GM19397 (cell line): Measurements from ENCODE around the gene ERCC6L.

ENCODE experiments used
- ATAC-seq: cut with Tn5 transposase; IDR thresholded peaks from one replicate; pipeline ENCODE4 v1.9.1; 2021; ENCODE audit warnings: mild to moderate bottlenecking, moderate library complexity; ENCODE audit not compliant: unreplicated experiment

Gene ERCC6L, protein sequence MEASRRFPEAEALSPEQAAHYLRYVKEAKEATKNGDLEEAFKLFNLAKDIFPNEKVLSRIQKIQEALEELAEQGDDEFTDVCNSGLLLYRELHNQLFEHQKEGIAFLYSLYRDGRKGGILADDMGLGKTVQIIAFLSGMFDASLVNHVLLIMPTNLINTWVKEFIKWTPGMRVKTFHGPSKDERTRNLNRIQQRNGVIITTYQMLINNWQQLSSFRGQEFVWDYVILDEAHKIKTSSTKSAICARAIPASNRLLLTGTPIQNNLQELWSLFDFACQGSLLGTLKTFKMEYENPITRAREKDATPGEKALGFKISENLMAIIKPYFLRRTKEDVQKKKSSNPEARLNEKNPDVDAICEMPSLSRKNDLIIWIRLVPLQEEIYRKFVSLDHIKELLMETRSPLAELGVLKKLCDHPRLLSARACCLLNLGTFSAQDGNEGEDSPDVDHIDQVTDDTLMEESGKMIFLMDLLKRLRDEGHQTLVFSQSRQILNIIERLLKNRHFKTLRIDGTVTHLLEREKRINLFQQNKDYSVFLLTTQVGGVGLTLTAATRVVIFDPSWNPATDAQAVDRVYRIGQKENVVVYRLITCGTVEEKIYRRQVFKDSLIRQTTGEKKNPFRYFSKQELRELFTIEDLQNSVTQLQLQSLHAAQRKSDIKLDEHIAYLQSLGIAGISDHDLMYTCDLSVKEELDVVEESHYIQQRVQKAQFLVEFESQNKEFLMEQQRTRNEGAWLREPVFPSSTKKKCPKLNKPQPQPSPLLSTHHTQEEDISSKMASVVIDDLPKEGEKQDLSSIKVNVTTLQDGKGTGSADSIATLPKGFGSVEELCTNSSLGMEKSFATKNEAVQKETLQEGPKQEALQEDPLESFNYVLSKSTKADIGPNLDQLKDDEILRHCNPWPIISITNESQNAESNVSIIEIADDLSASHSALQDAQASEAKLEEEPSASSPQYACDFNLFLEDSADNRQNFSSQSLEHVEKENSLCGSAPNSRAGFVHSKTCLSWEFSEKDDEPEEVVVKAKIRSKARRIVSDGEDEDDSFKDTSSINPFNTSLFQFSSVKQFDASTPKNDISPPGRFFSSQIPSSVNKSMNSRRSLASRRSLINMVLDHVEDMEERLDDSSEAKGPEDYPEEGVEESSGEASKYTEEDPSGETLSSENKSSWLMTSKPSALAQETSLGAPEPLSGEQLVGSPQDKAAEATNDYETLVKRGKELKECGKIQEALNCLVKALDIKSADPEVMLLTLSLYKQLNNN

DNA sequence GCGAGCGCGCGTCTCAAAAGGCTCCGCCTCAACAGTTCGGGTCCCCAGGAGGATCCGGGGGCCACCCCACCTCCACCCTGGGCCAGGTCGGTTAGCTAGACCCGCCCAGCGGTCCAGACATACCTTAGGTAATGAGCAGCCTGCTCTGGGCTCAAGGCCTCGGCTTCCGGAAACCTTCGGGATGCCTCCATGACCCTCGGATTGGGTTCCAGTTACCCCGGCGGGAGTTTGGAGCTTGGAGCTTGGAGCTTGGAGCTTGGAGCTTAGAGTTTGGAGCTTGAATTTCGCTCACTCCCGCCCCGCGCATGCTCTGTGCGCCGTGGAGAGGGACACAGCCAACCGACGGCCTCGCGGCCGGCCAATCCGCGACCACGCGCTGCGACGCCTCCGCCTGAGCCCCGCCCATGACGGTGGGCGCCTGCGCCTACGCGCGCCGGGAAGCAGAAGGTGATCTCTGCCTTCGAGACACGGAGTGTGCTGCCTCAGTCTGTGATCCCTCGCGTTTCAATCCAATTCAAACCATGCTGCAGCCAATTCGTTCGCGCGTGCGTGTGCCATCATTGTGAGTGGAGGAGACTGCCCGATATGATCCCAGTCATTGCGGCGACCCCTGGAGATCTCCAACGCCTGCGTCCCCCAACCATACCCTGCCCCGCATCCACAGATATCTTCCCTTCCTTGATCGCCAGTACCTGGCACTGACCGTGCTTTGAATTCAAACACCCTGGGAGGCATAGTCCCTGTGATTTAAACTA, at the start of gene ERCC6L:
Gene ERCC6L, minus strand, starts transcription at position 307 of the 755 bp plus-strand sequence. Its CDS starts 116 bp downstream, at position 191.
- ATAC-seq = peak; percentile 99

DNA sequence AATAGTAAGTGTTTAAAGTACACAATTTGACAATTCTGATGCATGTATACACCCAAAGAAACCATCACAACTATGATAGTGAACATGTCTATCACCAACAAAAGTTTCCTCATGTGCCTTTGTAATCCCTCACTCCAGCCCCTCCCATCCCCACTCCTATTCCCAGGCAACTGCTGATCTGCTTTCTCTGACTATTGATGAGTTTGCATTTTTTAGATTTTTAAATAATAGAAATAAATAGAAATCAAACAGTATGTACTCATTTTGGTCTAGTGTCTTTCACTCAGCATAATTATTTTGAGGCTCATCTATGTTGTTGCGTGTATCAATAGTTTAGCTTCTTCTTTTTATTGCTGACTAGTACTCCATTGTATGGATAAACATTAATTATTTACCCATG, 43.5 kb upstream of the ERCC6L start:
- ATAC-seq = no peak

DNA sequence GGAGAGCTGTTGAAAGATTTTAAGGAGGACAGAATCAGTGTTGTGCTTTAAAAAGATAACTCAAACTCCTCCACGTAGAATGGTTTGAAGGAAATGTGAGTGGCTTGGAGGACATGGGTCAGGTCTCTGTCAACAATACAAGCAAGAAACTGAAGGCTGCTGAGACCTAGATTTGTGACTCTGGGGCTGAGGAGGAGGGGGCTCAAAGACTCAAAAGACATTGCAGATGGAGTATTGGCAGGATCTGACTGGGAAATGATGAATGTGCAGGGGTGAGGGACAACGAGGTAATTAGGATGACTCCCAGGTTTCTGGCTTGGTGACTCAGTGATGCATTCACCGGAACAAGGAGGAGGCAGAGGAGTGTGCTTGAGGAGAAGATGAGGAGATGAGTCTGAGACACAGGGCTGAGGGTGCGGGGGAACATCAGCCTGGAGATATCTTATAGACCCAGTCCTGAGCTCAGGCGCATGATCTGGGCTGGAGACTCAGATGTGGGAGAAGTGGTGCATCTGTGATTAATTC, 41.6 kb upstream of the ERCC6L start:
- ATAC-seq = no peak

DNA sequence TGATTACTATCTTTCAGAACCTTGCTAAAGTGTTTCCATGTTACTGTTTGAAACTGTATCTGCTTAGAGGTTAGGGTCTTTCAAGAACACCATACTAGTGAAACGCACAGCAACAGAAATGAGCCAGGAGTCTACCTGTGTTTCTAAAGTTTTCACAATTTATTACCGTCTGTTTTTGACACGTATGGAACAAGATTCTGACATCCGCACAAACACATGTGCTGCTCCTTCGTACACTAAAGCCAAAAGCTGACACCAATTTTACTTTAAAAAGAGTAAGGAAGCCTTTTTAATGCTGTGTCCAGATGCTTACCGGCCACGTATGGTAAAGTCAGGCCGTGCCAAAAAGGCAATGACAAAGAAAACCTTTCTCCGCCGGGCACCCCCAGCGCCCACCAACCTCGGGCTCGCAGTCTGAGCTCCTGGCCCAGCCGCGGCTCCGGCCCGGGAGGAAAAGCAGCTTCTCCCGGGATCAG, 37.7 kb upstream of the ERCC6L start:
- ATAC-seq = no peak

DNA sequence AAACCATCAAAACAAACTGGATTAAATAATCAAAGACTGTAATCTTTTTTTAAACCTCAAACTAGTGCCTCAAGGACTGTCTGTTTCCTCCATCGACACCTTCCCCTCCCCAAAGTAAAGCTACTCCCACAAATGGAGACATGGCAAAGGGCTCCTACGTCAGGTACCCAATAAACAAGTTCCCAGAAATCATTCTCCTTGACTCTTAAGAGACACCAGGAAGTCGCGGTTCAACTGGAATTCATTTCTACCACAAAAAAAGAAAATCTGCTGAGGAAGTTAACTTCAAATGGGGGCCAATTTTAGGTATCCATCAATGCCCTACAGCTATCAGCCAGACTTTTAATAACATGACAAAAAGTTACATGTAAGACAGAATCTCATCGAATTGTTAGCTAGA, 35.7 kb upstream of the ERCC6L start:
- ATAC-seq = no peak

DNA sequence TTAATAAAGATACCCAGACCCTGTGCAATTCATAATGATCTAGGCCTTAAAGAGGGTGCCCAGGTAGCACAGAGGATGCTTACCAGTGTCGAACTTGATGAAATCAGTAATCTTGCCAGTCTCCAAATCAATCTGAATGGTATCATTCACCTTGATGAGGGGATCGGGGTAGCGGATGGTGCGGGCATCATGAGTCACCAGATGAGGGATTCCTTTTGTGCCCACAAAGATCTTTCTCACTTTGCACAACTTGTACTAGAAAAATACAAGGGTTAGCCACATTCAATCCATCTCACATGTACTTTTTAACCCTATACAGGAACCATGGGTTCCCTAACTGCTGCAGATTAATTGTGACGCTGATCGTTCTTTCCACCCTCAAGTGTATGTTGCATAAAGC, 34.9 kb upstream of the ERCC6L start:
- no peak for ATAC-seq

DNA sequence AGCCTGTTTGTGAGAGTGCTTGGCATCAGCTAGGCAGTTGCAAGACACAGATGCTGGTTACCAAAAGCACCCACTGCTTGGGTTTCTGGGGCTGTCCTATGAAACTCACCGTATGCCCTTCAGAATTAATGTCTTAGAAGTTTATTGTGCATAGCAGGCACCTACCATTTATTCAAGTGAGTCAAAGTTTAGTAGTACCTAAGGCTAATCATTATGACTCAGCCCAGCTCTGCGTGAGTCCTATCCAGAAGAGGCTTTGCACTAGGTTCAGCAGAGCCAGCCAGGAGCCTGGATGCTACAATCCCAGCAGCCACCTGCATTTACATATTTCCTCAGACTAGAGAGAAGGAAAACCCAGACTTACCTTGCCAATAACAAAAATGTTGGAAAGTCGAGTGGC, 34.0 kb upstream of the ERCC6L start:
- no peak for ATAC-seq

DNA sequence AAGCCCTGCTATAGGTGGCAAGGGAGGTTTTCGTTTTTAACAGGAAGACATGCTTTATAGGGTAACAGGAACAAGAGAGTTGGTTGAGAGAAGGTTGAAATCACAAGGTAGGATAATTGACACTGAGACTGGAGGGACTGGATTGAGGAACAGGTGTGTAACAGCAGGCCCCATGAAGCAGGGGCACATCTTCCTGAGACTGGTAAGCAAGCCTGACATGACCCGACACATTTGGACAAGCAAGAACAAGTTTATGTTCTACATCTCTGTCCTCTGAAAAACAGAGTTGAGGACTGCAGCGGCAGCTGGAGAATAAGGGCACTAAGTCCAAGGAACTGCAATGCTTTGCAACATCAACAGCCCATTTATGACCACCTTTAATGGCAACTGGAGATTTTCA, 33.0 kb upstream of the ERCC6L start:
- no peak for ATAC-seq

DNA sequence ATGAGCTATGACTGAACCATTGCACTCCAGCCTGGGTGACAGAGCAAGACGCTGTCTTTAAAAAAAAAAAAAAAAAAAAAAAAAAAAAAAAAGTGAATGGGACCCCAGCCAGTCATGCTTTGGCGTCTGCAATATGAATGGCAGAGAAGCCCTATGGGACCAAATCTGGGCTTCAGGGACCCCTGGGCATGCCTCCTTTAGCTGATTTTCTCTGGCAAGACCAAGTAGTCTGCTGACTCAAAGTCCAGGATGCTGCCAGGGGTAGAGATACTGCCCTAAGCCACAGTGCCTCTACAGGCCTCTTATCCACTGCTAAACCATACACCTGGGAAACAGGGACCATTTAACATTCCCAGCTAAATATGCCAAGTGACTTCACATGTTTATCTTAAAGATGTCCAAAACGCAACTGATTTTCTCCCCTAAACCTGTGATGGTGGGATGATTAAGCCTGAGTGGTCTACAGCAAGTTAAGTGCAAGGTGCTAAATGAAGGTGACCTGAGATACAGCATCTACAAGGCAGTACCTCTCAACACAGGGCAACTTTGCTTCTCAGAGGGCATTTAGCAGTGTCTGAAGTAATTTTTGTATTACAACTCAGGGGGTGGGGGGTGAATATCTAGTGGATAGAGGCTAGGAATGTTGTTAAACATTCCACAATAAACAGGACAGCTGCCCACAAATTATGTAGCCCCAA, 32.4 kb upstream of the ERCC6L start:
- no peak for ATAC-seq

DNA sequence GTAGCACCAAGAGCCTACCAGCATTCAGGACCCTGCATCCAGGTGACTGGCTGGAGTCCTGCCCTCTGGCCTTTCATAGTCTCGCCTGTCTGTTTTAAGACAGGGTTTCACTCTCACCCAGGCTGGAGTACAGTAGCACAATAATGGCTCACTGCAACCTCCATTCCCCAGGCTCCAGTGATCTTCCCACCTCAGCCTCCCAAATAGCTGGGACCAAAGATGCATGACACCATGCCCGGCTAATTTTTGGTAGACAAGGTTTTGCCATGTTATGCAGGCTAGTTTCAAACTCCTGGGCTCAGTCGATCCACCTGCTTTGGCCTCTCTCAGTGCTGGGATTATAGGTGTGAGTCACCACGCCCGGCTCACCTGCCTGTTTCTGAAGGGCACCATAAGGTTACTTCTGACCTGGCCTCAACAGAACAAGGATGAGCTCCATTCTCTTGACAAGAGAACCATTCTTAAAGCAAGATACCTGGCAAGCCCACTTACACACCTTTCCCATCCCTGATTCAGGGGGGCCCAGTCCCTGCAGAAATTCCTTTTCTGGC, 31.6 kb upstream of the ERCC6L start:
- ATAC-seq = no peak

DNA sequence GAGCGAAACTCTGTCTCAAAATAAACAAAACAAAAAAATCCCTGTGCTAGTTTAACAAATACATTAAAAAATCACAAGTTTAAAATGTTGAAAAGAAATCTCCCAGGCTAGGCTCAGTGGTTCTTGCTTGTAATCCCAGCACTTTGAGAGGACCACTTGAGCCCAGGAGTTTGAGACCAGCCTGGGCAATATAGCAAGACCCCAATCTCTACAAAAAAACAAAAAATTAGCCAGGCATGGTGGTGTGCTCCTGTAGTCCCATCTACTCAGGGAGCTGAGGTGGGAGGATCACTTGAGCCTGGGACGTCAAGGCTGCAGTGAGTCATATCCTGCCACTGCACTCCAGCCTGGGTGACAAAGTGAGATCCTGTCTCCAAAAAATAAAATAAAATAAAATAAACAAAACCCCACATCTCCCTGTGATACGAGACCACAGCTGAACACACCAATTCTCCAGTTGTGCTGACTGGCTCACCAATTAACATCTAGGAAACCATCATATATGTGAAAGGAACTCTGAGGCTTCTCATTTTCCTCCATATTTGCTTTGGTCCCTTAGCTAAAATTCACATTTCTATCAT, 30.9 kb upstream of the ERCC6L start:
- no peak for ATAC-seq

DNA sequence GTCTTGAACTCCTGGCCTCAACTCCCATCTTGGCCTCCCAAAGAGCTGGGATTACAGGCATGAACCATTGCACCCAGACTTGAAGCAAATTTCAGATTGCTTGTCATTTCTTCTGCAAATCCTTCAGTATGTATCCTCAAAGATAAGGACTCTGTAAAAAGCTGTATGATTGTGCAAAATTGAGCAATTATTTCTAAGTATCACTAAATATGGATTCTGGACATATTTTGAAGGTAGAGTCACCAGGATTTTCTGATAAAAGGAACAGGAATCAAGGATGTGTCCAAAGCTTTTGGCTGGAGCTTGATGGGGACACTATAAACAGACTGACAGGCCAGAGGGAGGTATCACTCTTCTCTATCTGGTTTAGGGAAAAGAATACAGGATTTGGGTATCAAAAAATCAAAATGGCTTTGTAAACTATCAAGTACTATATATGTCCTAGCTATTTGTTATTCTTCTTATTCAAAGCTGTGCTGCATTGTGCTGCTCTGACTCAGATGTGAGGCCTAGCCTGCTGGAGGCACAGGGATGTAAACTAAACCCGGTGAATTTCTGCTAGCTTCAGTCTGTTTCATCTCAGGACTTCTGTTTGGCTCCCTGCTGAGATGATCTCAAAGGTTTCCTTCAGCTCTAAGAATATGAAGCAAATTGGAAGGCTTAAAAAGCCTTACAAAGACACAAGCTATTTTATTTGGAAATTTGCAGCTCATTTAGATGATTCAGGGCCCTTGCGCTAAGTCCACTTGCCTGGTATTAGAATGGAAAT, 30.0 kb upstream of the ERCC6L start:
- no peak for ATAC-seq

DNA sequence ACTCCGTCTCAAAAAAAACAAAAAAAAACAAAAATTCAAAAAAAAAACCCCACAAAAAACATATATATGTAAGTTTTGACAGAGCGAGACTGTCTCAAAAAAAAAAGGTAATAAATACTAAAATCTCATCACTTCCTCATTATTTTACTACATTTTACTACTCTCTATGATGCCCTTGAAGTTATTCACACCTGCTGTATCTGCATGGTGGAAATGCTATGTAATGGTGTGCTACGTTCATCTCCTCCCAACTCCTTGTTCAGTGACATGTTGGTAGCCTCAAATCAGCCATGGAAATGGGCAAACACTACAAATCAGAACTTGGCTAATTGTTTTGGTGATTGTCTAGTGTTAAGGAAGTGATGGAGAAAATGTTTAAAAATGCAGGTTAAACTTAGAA, 26.4 kb upstream of the ERCC6L start:
- no peak for ATAC-seq

DNA sequence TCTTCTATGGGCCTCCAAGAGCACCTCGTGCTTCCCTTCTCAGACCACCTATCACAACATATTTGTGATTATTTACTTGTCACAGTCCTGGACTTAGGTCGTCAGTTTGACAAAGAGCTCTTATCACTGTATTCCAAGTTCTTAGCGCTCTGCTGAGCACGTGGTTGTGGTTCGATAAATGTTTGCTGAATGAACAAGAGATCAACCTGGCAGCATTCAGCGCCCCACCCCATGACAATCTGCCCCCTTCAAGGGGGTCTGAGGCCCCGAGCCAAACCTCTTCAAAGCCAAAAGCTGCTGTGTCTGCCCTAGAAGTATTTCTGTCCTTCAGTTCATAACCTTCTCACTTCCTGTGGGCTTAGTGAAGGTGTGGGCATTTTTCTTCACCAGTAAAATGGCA, 23.2 kb upstream of the ERCC6L start:
- ATAC-seq = no peak

DNA sequence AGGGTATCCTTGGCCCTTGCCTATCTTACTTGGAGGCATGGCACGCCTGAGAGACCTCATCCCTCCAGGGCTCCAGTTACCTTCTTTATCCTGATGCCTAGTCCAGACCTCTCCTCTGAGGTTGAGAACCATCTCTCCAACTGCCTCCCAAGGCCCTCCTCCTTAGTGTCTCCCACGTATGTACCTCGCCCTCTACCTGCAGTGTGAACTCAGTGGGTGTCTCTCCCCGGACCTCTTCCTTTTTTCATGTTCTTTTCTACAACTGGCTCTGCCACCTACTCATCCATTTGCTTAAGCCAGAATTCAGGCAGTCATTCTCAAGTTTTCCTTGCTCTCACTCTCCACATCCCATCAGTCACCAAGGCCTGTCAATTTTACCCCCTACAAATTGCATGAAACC, 21.6 kb upstream of the ERCC6L start:
- ATAC-seq = no peak

DNA sequence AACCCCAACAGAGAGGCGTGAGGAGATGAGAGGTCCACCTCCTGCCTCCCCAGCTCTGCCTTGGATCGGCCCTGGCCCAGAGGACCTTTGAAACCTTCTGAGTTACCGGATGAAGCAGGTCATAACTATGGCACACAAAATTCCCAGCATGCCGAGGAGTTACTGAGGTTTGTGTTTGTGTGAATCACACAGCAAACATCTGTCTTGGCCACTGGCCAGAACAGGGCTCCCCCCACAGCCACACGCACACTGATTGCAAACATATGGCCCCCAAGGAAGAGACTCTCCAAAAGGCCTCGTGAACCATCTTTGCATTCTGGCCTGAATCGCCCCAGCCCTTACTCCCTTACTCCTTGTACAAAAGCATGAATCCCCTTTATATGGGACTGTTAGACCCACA, 19.3 kb upstream of the ERCC6L start:
- no peak for ATAC-seq

DNA sequence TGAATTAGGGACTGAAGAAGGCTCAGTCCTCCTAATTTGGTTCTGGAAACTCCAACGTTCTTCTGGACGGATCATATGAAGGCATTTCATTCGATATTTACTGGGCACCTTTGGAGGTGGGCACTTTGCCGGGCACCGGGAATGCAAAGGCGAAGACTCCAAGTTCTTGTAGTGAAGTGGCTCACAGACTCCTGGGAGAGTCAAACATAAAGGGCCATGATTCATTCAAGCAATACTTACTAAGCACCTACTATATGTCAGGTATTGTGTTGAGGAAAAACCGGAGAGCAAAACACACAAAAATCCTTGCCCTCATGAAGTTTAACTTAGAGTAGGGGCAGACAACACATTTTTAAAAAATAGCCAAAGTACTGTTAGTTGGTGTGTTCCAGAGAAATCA, 17.0 kb upstream of the ERCC6L start:
- no peak for ATAC-seq

DNA sequence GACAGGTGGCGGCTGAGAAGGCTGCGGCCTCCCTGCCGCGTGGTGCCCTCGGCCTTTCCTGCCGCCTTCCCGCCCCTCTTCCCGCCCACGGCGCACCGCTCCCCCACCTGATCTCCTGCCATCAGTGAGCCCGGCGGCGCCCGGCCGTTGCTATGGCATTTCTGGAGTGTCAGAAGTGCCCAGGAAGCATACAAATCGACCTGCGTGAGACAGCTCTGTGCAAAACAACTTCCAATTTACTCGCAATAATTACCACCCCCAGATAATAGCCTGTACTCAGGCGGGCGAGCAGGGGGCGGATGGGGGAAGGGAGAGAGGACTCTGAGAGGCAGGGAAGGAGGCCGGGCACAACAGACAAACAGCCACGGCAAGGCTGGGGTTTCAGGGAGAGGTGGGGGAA, 16.6 kb upstream of the ERCC6L start:
- ATAC-seq = no peak
